NCI-H146 (cell line): ENCODE results near the gene PRKD3.

ENCODE experiments used
- DNase-seq: peaks from one replicate; lab custom pipeline; 2025; lab: John Stamatoyannopoulos, UW

PRKD3 gene

DNA sequence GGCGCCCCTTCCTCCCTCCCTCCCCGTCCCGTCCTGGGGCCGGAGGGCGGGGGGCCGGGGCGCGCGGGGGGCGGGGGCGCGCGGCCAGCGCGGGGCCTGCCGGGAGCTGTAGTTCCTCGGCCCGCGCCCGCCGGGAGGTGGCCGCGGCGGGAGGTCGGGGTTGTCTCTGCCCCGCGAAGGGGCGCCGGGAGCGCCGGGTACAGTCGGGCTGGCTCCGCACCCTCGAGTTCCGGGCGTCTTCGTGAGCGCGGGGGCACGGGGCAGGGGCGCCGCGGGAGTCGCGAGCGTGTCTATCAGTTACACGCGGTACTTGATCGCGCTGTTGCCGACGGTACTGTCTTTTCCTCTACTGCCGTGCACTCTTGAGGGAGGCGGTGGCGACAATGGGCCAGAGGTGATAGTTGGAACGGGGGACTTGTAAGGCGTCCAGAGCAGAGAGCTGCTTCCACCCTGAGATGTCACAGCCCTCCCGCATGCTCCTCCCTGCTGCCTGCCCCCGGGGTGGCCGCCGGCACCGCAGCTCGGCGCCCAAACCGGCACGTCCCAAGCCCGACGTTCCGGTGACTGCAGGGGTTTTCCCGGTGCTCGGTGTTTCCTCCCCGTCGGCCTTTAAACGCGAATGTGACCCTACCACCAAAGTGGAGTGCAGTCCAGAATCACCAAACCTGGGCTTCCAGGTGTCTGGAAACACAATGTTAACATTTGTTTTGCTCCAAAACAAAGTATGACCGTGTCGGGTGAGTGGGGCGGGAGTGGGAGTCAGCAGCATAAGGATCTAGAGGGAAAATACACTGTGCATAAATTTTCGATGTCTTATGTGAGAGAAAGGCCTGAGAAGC is at the start of gene PRKD3:
PRKD3 (minus strand) TSS at position 48 of the 839 bp plus-strand sequence. CDS start 8,309 bp downstream, outside the sequence.
- DNase-seq, result peak; percentile 59

DNA sequence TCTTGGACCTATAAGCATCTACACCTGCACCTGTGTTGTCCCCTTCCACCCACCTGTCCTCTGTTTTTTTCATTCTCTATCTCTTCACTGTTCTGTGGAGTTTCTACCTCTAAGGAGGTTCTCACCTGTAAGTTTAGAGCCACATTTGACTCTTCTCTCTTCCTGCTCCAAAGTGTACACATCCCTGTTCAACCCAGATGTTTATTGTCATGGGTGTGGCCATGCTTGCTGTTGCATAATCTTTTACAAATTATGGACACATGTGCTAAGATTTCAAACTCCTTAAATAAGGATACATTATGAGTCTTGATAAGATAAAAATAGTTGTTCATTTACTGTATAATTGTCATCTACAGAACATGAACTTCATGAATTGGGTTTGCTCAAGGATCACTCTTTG is 47.4 kb upstream of the PRKD3 start:
- no peak for DNase-seq

- no peak for DNase-seq
Observed at GRCh38 chr2:37370666-37371065, 46.0 kb upstream of the PRKD3 start.

DNA sequence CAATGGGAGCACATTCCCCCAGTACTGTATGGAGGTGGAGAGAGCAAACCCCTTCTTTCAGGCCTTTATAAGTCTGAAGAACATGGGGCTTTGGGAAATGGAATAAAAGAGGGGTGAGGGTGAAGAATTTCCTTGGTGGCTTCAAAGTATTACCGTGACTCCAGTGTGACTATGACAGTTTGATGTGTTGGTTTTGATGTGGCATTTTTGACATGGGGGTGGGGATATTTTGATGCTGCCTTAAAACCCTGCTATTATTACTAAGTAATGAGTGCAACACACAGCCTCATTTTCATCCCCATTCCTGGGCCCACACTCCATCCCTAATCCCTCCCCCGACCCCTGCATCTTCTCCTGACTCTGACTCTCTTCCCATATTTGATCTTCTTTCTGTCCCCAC is 43.4 kb upstream of the PRKD3 start:
- DNase-seq, result no peak

GRCh38 chr2:37367310-37367709 is 42.7 kb upstream of the PRKD3 start:
- no peak for DNase-seq

DNA sequence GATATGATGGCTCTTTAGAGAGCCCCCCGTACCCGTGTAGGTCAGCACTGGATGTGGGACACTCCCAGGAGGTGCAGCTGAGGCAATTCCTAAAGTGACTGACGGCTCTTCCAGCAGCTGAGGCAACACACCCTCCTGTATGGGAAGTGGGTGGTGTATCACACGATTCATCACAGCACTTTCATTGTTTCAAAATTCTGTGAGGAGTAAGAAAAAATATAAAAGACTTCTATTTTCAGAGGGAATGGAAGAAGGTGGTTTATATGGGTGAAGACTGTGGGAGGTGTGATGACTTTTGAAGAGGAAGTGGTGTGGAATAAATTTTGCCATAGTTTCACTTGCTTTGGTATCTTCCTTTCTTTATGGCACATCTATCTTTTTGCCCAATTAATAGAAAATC is 42.1 kb upstream of the PRKD3 start:
- no peak for DNase-seq

GRCh38 chr2:37365669-37366068 is 41.0 kb upstream of the PRKD3 start:
- DNase-seq, result no peak

DNA sequence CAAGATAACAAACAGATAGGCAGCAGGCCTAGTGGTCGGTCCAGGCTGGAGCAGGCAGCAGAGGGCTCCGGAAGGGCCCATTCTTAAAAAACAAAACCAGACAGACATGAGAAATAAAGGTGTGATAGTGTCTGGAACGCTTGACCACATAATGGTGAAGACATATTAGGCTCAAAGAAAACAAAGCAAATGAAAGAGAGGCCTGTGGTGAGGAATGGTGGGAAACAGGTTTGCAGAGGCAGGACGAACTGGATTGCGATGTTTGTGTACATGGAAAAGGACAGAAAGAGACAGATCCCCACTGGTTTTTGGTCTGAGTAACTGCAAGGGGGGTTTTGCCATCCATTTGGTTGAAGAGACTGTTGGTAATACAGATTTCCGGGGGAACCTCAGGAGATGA is 39.7 kb upstream of the PRKD3 start:
- DNase-seq, result no peak

DNA sequence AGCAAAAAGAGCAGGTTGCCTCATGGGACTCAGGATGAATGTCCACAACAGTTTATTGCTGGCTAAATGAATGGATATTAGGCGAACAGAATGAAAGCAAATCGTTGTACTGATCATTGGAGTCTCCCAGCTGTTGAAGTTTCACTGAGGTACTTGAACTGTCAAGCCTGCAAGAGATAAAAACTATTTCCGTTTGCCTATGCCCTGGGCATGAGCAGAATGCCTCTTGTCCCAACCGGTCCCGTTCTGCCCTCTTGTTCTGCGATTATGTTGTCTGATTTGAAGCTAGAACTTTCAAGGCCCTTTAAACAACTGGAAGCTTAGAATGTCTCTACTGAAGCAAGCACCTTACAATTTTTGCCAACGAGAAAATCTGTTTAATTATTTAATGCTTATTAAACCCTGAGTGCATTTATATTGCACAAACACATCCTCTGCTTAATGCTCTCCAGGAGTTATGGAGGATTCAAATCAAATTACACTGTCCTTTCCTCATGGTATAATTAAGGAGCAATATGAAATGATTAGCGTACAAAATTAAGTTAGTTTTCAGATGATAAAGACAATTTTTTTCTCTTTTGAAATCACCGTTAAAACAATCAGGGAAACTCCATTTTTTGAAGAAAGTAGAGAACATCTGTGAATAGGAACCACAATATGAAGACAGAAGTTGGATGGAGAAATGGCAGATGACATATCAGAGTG is 37.5 kb upstream of the PRKD3 start:
- DNase-seq, result no peak

DNA sequence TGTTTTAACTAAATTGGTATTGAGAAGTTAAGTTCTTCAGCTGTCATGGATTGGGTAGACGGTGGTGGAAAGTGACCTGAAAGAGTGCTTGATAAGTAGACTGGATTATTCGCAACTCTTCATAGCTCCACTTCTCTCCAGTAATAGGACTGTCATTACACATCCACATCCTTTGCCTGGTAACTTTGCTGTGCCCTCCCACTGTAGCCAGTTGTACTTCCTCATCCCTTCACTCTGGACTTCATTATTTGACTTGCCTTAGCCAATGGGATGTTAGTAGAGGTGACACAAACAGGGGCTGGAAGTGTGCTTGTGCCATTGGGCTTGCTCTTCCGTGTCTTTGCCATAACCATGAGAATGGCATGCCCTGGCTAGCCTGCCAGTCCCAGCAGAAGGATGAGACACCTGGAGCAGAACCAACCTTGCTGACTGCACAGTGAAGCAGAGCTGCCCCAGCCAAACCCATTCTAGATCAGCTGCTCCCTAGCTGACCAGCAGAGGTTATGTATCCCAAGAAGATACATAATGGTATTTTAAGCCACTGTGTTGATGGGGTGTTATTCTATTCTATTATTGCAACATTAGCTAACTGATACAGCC is 36.7 kb upstream of the PRKD3 start:
- DNase-seq, result no peak

DNA sequence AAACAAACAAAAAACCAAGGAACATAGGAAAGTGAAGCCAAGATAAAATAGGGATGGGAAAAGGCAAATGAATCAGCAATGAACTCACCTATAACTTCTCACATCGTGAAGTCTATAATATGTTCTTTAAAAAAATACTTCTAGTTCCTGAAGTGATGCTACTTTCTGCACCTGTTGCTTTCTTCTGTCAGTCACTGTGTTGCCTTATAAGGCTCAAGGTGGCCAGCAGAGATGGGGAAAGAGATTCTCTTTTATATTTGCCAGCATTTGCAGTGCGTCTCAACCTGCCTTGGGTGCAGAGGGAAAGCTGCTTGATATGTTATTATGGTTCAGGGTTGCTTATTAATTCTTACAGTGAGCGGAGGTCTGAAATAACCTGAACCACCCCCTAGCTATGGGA is 33.8 kb upstream of the PRKD3 start:
- DNase-seq, result no peak

GRCh38 chr2:37357530-37357929 is 32.9 kb upstream of the PRKD3 start:
- no peak for DNase-seq

DNA sequence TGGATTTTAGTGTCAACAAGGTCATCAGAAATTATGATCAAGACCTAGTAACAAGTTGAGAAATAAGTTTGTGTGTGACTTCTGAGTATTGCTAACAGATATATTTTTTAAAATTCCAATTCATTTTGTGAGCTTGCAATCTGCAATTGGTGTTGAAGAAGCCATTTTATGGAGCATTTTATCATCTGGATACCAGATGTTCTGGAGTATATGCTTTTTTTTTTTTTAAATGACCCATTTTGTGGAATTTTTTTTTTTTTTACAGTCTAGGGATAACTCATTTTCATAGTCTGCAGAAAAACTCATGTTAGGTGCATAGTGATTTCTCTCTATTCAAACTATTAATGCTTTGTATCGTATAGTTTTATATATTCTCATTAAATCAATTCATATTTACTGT is 32.4 kb upstream of the PRKD3 start:
- no peak for DNase-seq

GRCh38 chr2:37356299-37356698 is 31.7 kb upstream of the PRKD3 start:
- no peak for DNase-seq

DNA sequence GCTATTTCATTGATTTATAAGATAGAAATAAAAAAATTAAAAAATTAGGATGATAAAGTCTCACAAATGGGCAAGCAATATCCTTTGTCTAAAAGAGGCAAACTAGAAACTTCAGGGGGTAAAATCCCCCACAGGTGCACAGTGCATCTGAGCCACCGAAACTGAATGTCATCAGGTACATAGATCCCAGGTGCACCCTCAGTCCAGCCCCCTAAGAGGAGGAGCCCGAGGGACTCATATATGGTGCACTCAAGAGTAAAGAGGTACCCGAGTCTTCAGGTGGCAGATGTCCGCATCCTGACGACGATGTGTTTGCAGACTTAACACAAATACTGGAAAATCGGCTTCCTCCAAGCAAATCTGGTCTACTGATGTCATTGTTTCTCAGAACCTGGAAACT is 31.1 kb upstream of the PRKD3 start:
- DNase-seq, result no peak

DNA sequence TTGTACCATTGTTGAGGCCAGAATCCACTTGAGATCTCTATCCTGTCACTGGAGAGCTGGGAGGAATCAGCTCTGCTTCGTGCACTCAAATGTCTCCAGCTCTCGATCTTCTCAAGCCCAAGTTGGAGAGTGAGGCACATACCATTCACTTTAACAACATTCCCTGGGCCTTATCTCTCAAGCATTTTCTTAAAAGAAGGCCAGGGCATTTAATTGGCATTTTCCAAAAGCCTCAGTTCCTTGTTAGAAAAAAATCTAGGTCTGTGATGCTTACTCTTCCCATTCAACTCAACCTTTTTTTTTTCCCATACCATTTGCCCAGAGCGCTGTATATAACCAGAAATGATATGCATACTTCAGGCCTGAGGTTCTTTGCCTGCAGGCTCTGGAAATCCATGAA is 29.9 kb upstream of the PRKD3 start:
- no peak for DNase-seq

DNA sequence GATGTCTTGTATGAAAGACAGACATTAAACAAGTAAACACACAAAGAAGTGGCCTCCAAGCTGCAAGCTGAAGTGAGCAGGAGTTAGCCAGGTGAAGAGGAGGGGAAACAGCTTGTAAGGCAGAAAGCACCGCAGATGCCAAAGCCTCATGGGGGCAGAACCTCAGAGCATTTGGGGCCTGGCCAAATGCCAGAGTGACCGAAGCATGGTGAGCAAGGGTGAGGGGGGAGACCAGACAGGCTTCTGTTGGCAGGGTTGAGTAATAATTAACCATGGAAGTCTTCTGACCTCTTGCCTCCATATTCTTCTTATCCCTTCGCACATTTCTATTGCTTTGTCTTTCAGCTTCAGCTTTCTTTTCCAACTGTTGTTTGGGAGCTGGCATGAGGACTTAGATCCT is 25.4 kb upstream of the PRKD3 start:
- peak; percentile 72 for DNase-seq

DNA sequence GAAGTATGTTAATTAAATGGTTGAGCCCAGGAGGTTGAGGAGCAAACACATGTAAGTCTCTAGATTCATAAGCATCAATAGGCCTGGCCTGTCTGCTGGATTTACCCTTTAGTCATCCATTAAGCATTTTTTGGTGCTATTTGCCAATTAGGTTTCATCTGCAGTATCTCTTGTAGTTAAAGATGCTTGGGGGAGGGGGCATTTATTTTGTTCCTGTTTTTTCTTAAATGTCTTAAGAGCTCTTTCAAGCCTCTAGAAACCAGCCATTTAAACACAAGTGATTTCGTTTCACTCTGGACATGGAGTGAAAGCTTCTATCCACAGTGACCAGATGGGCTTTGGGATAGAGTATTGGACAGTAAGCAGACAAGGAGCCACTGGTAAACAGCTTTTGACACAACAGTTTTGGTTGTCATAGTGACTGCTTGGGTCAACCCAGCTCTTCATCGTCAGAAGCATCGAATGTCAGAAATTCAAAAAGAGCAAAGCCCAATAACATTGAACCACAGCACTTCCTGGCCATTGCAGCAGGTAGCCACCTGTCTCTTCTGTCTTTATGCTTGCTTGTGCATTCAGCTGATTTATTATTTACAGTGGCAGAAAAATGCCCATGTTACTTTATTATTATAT is 24.7 kb upstream of the PRKD3 start:
- peak; percentile 64 for DNase-seq

- DNase-seq, result no peak
Observed at GRCh38 chr2:37348155-37348554, 23.5 kb upstream of the PRKD3 start.

DNA sequence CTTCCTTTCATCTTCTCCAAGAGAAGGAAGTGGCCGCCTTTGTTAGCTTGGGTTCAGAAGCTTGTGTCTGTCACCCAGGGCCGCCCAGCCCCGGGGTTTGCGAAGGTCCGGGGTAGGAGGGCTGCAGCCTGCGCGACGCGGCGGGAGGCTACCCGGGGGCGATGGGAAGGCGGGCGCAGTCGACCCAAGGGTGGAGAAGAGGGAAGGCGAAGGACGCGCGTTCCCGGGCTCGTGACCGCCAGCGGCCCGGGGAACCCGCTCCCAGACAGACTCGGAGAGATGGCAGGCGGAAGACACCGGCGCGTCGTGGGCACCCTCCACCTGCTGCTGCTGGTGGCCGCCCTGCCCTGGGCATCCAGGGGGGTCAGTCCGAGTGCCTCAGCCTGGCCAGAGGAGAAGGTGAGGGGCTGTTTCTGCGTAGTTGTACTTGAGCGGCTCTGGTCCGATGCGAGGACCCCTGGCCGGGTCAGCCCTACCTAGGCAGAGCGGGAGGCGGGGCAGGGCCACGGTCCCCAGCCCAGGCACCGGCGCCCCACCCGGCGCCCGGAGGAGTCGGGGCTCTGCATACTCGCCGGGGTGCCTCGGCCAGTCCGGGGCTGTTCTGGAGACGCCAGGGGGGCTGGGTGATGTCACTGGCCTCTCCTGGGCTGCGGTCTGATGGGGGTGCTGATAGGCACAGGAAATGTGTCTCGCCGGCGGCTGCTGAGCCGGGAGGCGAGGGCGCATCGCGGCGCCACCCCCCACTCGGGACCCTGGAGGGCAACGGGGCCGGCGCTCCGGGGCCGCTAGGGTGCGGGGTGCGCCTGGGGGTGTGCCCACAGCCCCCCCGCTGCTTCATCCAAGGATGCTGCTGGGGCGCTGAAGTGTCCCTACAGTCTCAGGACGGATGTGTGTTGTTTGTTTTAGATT is 20.1 kb upstream of the PRKD3 start, which contains the start of gene QPCT:
QPCT (plus strand) TSS at position 178 of the 909 bp plus-strand sequence; CDS start at position 280, 102 bp downstream.
- DNase-seq, result peak; percentile 75
